Fibroblast of lung (primary cell): ENCODE data around the gene ZNF587. TPM values are rescaled to one million over a fixed set of nuclear protein-coding genes. Genes with fewer than 3 reads are reported as not detected.
"Not testable (repeated sequence)": the region's sequence is repeated elsewhere in the genome, so short reads cannot be mapped to it uniquely, and the experiment has no call there.

Experiments
- DNase-seq, 2 donors: peaks; one replicate each; pipeline versions ENCODE4 v3.0.0 to v3.0.0-alpha.2; 2010; ENCODE audit warnings: low read depth in 2 of 2
- H2AFZ ChIP-seq: 2 replicates; pipeline ENCODE4 v1.5.1; 2012; ENCODE audit warnings: low read length, control low read depth, inconsistent platforms
- H3K27ac ChIP-seq: 2 replicates; pipeline ENCODE4 v1.5.1; 2011; ENCODE audit warnings: low read length, control low read depth; ENCODE audit not compliant: insufficient read depth
- H3K27me3 ChIP-seq: 2 replicates; pipeline ENCODE4 v1.5.1; 2011; ENCODE audit warnings: mild to moderate bottlenecking, low read length; ENCODE audit not compliant: control insufficient read depth, insufficient read depth
- H3K36me3 ChIP-seq: 2 replicates; pipeline ENCODE4 v1.5.1; 2011; ENCODE audit warnings: low read length; ENCODE audit not compliant: control insufficient read depth, insufficient read depth
- H3K4me1 ChIP-seq: 2 replicates; pipeline ENCODE4 v1.5.1; 2011; ENCODE audit warnings: low read length; ENCODE audit not compliant: control insufficient read depth, insufficient read depth; ENCODE audit errors: extremely low read depth
- H3K4me2 ChIP-seq: 2 replicates; pipeline ENCODE4 v1.5.1; 2011; ENCODE audit warnings: low read length, control low read depth; ENCODE audit not compliant: insufficient read depth; ENCODE audit errors: extremely low read depth
- H3K4me3 ChIP-seq, 4 experiments: fragments of 200-600 bp in 1 of 4; sonication (generic) in 1 of 4; replicated peaks in 1 of 4; 2 replicates each; pipeline ENCODE4 v1.5.1; 2011 to 2016; ENCODE audit warnings: low read length in 4 of 4, low read depth in 3 of 4, mild to moderate bottlenecking in 3 of 4, control low read depth in 2 of 4, inconsistent platforms in 1 of 4, mixed read lengths in 1 of 4; ENCODE audit not compliant: insufficient read depth in 1 of 4; ENCODE audit errors: control extremely low read depth in 1 of 4
- H3K79me2 ChIP-seq: 2 replicates; pipeline ENCODE4 v1.5.1; 2012; ENCODE audit warnings: mild to moderate bottlenecking, low read length, inconsistent platforms; ENCODE audit not compliant: control insufficient read depth, insufficient read depth
- H3K9ac ChIP-seq: 2 replicates; pipeline ENCODE4 v1.5.1; 2011; ENCODE audit warnings: mild to moderate bottlenecking, low read length, control low read depth; ENCODE audit not compliant: insufficient read depth
- H3K9me3 ChIP-seq: 2 replicates; pipeline ENCODE4 v1.5.1; 2012; ENCODE audit warnings: low read depth, low read length; ENCODE audit not compliant: control insufficient read depth, insufficient read depth
- H4K20me1 ChIP-seq: 2 replicates; pipeline ENCODE4 v1.5.1; 2011; ENCODE audit warnings: low read length; ENCODE audit not compliant: control insufficient read depth, insufficient read depth; ENCODE audit errors: extremely low read depth
- CTCF ChIP-seq, 2 donors: IDR thresholded peaks in 1 of 2; conservative IDR thresholded peaks in 1 of 2; 1 replicate in 1 of 2; 2 replicates in 1 of 2; pipeline ENCODE4 v1.5.1; 2011 to 2012; ENCODE audit warnings: low read length in 2 of 2, control low read depth in 1 of 2, inconsistent platforms in 1 of 2, low read depth in 1 of 2, mild to moderate bottlenecking in 1 of 2
- EZH2 ChIP-seq: IDR thresholded peaks from 2 replicates; pipeline ENCODE4 v1.5.1; 2012; ENCODE audit warnings: low read length, control low read depth, mild to moderate bottlenecking; ENCODE audit errors: missing control alignments
- polyA plus RNA-seq, 2 donors: library from polyadenylated mRNA; depleted of rRNA in 1 of 2; stranded (reverse) in 1 of 2; unstranded in 1 of 2; fragments of >200 nt; gene quantifications; 2 replicates each; pipeline ENCODE4 v1.2.1, GENCODE V29; 2011 to 2012; ENCODE audit warnings: missing spikeins in 1 of 2
- total RNA-seq: library from RNA; depleted of rRNA; stranded (reverse); fragments of >200 nt; gene quantifications from 2 replicates; pipeline ENCODE4 v1.2.1, GENCODE V29; 2014

Gene ZNF587
- total and polyA plus RNA-seq, 2 donors (not counting 1 experiment from before 2014, with no cell fraction given) = 8.8 to 23.6 TPM

GRCh38 chr19:57838622-57839191, 11.0 kb upstream of the ZNF587 start:
- not testable (repeated sequence) for H2AFZ ChIP-seq, H3K4me1 ChIP-seq, H3K27ac ChIP-seq, H3K9me3 ChIP-seq, H3K4me3 ChIP-seq, H4K20me1 ChIP-seq, H3K36me3 ChIP-seq, H3K27me3 ChIP-seq, DNase-seq, H3K9ac ChIP-seq, H3K4me2 ChIP-seq
- peaks cover 15% of the 10 kb centered on the region for H3K79me2 ChIP-seq

GRCh38 chr19:57841122-57841763, 8.4 kb upstream of the ZNF587 start:
- TF ChIP-seq CTCF (conservative IDR thresholded peaks at IDR 0.05 in 1 of 2, IDR thresholded peaks at IDR 0.05 in 1 of 2; ENCODE audit: low read depth in 1 of 2, low read length in 2 of 2) (no peak), EZH2 (no peak)
- Histone ChIP-seq H2AFZ (no peak overlapping the region), H3K27ac (no peak overlapping the region), H3K9ac (no peak overlapping the region), H3K4me1 (no peaks in the 10 kb centered on the region), H3K9me3 (no peaks in the 10 kb centered on the region), H3K4me2 (no peak overlapping the region), H3K27me3 (no peaks in the 10 kb centered on the region), H3K36me3 (peaks cover 6% of the 10 kb centered on the region), H4K20me1 (no peaks in the 10 kb centered on the region), H3K79me2 (peaks cover 24% of the 10 kb centered on the region), H3K4me3 (no peak overlapping the region)
- DNase-seq = no peak

GRCh38 chr19:57847164-57847563, 2.5 kb upstream of the ZNF587 start:
- H3K79me2 ChIP-seq = peaks cover 31% of the 10 kb centered on the region
- not testable (repeated sequence) for H3K27ac ChIP-seq, H3K4me2 ChIP-seq, H3K27me3 ChIP-seq, H3K4me3 ChIP-seq, H3K9me3 ChIP-seq, H3K9ac ChIP-seq, DNase-seq, H4K20me1 ChIP-seq, H3K4me1 ChIP-seq, H2AFZ ChIP-seq, H3K36me3 ChIP-seq

GRCh38 chr19:57849162-57849665, 445 bp upstream of the ZNF587 start:
- H3K4me2 ChIP-seq, H3K27ac ChIP-seq, H4K20me1 ChIP-seq: not testable (repeated sequence)

More at GRCh38 chr19:57849162-57849665, 445 bp upstream of the ZNF587 start:
- Histone ChIP-seq H3K4me3 (peak overlapping the region in 2 of 4 experiments; percentile 71 to 85), H3K79me2 (peaks cover 38% of the 10 kb centered on the region)
- not testable (repeated sequence) for H2AFZ ChIP-seq, H3K9me3 ChIP-seq, H3K27me3 ChIP-seq, H3K4me1 ChIP-seq, H3K9ac ChIP-seq, H3K36me3 ChIP-seq, DNase-seq
